Trophoblast cell (in vitro differentiated cells and primary cell): ENCODE results near the gene CABCOCO1.

Experiments
- DNase-seq, 2 donors: peaks; one replicate each; pipeline ENCODE4 v3.0.0-alpha.2; 2016
- H2AFZ ChIP-seq: 2 replicates; pipeline ENCODE4 v1.6.1; 2013; ENCODE audit warnings: low read length, moderate library complexity, mild to moderate bottlenecking; ENCODE audit not compliant: insufficient read depth, poor library complexity
- H2AK5ac ChIP-seq: 2 replicates; pipeline ENCODE4 v1.6.1; 2013; ENCODE audit warnings: mild to moderate bottlenecking, low read length
- H2BK120ac ChIP-seq: 2 replicates; pipeline ENCODE4 v1.6.1; 2013; ENCODE audit warnings: low read length, mild to moderate bottlenecking, moderate library complexity; ENCODE audit not compliant: insufficient read depth, poor library complexity
- H2BK12ac ChIP-seq: 2 replicates; pipeline ENCODE4 v1.6.1; 2013; ENCODE audit warnings: mild to moderate bottlenecking, low read length, moderate library complexity
- H2BK5ac ChIP-seq: 2 replicates; pipeline ENCODE4 v1.6.1; 2013; ENCODE audit warnings: low read length, low read depth, moderate library complexity, mild to moderate bottlenecking; ENCODE audit not compliant: poor library complexity
- H3K14ac ChIP-seq: 2 replicates; pipeline ENCODE4 v1.6.1; 2013; ENCODE audit warnings: mild to moderate bottlenecking, low read length
- H3K18ac ChIP-seq: 2 replicates; pipeline ENCODE4 v1.6.1; 2013; ENCODE audit warnings: mild to moderate bottlenecking, low read length
- H3K23ac ChIP-seq: 2 replicates; pipeline ENCODE4 v1.6.1; 2013; ENCODE audit warnings: low read length
- H3K27ac ChIP-seq: 2 replicates; pipeline ENCODE4 v1.5.1; 2013; ENCODE audit warnings: low read depth, mild to moderate bottlenecking, inconsistent platforms, low read length, moderate library complexity
- H3K27me3 ChIP-seq: 2 replicates; pipeline ENCODE4 v1.6.1; 2013; ENCODE audit warnings: inconsistent platforms, mild to moderate bottlenecking, low read length, moderate library complexity; ENCODE audit not compliant: insufficient read depth
- H3K36me3 ChIP-seq, 2 experiments: 1 replicate in 1 of 2; 2 replicates in 1 of 2; pipeline ENCODE4 v1.6.1; 2013; ENCODE audit warnings: low read length in 2 of 2, mild to moderate bottlenecking in 2 of 2, moderate library complexity in 1 of 2; ENCODE audit not compliant: insufficient read depth in 2 of 2, control insufficient read depth in 1 of 2
- H3K4ac ChIP-seq: 2 replicates; pipeline ENCODE4 v1.6.1; 2013; ENCODE audit warnings: low read depth, mild to moderate bottlenecking, low read length, moderate library complexity
- H3K4me1 ChIP-seq, 2 experiments: 1 replicate in 1 of 2; 2 replicates in 1 of 2; pipeline ENCODE4 v1.6.1; 2013; ENCODE audit warnings: low read length in 2 of 2, mild to moderate bottlenecking in 2 of 2, moderate library complexity in 1 of 2; ENCODE audit not compliant: insufficient read depth in 2 of 2, control insufficient read depth in 1 of 2
- H3K4me2 ChIP-seq: 2 replicates; pipeline ENCODE4 v1.6.1; 2013; ENCODE audit warnings: inconsistent platforms, mild to moderate bottlenecking, low read length, moderate library complexity
- H3K4me3 ChIP-seq: 2 replicates; pipeline ENCODE4 v1.5.1; 2013; ENCODE audit warnings: mild to moderate bottlenecking, low read depth, low read length, inconsistent platforms
- H3K79me1 ChIP-seq: one replicate; pipeline ENCODE4 v1.6.1; 2013; ENCODE audit warnings: low read length
- H3K79me2 ChIP-seq: 2 replicates; pipeline ENCODE4 v1.6.1; 2013; ENCODE audit warnings: low read length, mild to moderate bottlenecking; ENCODE audit not compliant: control insufficient read depth, insufficient read depth, poor library complexity
- H3K9ac ChIP-seq: 2 replicates; pipeline ENCODE4 v1.6.1; 2013; ENCODE audit warnings: mild to moderate bottlenecking, low read length
- H3K9me3 ChIP-seq: 2 replicates; pipeline ENCODE4 v1.6.1; 2013; ENCODE audit warnings: low read depth, mild to moderate bottlenecking, control low read depth, inconsistent platforms, low read length; ENCODE audit not compliant: insufficient read depth
- H4K12ac ChIP-seq: 2 replicates; pipeline ENCODE4 v1.6.1; 2013; ENCODE audit warnings: low read depth, mild to moderate bottlenecking, low read length, moderate library complexity
- H4K8ac ChIP-seq: 2 replicates; pipeline ENCODE4 v1.6.1; 2013; ENCODE audit warnings: low read depth, mild to moderate bottlenecking, low read length, moderate library complexity
- H4K91ac ChIP-seq: one replicate; pipeline ENCODE4 v1.6.1; 2013; ENCODE audit warnings: low read depth, mild to moderate bottlenecking, low read length, moderate library complexity
- WGBS: extraction: QIAGEN DNeasy Blood & Tissue Kit; methylation state at CpG from one replicate; pipeline ENCODE4 v1.1.7; 2013; ENCODE audit warnings: missing lambda C conversion rate; ENCODE audit not compliant: insufficient read length, insufficient coverage; ENCODE audit errors: extremely low coverage; 5-methylcytosine and 5-hydroxymethylcytosine counted together

CABCOCO1 gene

DNA sequence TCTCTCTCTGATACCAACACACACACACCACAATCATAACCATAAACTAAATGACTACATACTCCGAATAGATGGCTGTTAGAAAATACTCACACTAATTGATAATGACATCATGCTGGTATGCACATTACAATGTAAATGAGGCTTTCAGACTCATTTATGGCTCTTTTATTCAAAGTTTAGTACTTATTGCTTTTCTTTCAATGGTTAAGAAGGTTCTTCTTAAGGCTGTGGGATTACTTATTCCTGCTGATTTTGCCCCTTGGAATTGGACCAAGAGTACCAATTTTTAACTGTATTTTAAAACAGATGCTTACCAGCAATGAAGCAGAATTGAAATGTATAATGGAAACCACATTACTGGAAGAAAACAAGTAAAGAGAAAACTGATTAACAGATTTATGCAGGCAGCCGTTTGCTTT, 20.6 kb upstream of the CABCOCO1 start:
- H3K9ac ChIP-seq, result no peak overlapping the region
- H3K4me3 ChIP-seq, result no peak overlapping the region
- no peak for DNase-seq
- H3K23ac ChIP-seq, result no peak overlapping the region
- H2BK12ac ChIP-seq, result no peak overlapping the region
- H4K12ac ChIP-seq, result no peak overlapping the region
- no peak overlapping the region for H3K14ac ChIP-seq
- no peak overlapping the region for H4K91ac ChIP-seq
- WGBS, result no CpG with 5 or more reads among the region's 2 CpGs
- H3K4me1 ChIP-seq, result no peaks in the 10 kb centered on the region
- no peak overlapping the region for H2AFZ ChIP-seq
- H3K27me3 ChIP-seq, result no peaks in the 10 kb centered on the region
- H3K36me3 ChIP-seq, result no peaks in the 10 kb centered on the region
- H4K8ac ChIP-seq, result no peak overlapping the region
- H3K27ac ChIP-seq, result no peak overlapping the region
- H3K4me2 ChIP-seq, result no peak overlapping the region
- H2AK5ac ChIP-seq, result no peak overlapping the region
- no peaks in the 10 kb centered on the region for H3K79me2 ChIP-seq
- H3K9me3 ChIP-seq, result no peaks in the 10 kb centered on the region
- no peak overlapping the region for H2BK120ac ChIP-seq
- no peak overlapping the region for H2BK5ac ChIP-seq
- H3K18ac ChIP-seq, result no peak overlapping the region
- H3K79me1 ChIP-seq, result no peaks in the 10 kb centered on the region
- H3K4ac ChIP-seq, result no peak overlapping the region

- no peak overlapping the region for H3K23ac ChIP-seq
- no peaks in the 10 kb centered on the region for H3K9me3 ChIP-seq
- H3K4me1 ChIP-seq, result no peaks in the 10 kb centered on the region
- H2BK12ac ChIP-seq, result no peak overlapping the region
- no CpG with 5 or more reads among the region's 4 CpGs for WGBS
- no peak overlapping the region for H4K8ac ChIP-seq
- no peak overlapping the region for H3K9ac ChIP-seq
- no peak overlapping the region for H2AFZ ChIP-seq
- no peak overlapping the region for H2BK120ac ChIP-seq
- no peak overlapping the region for H3K27ac ChIP-seq
- H4K12ac ChIP-seq, result no peak overlapping the region
- no peak overlapping the region for H2AK5ac ChIP-seq
- no peak overlapping the region for H3K4me3 ChIP-seq
- H3K27me3 ChIP-seq, result no peaks in the 10 kb centered on the region
- H4K91ac ChIP-seq, result no peak overlapping the region
- H3K4me2 ChIP-seq, result no peak overlapping the region
- no peaks in the 10 kb centered on the region for H3K36me3 ChIP-seq
- no peaks in the 10 kb centered on the region for H3K79me2 ChIP-seq
- no peak overlapping the region for H3K18ac ChIP-seq
- no peak overlapping the region for H3K4ac ChIP-seq
- H3K14ac ChIP-seq, result no peak overlapping the region
- DNase-seq, result no peak
- no peaks in the 10 kb centered on the region for H3K79me1 ChIP-seq
- no peak overlapping the region for H2BK5ac ChIP-seq
Observed at GRCh38 chr10:61642676-61643075, 20.1 kb upstream of the CABCOCO1 start.

GRCh38 chr10:61643316-61643751, 19.4 kb upstream of the CABCOCO1 start:
- Histone ChIP-seq H4K91ac (no peak overlapping the region), H2AK5ac (no peak overlapping the region), H3K36me3 (no peaks in the 10 kb centered on the region), H3K27me3 (no peaks in the 10 kb centered on the region), H2BK5ac (no peak overlapping the region), H2BK120ac (no peak overlapping the region), H4K8ac (no peak overlapping the region), H3K18ac (no peak overlapping the region), H3K4me2 (no peak overlapping the region), H3K4ac (no peak overlapping the region), H3K27ac (no peak overlapping the region), H3K9me3 (no peaks in the 10 kb centered on the region), H3K23ac (no peak overlapping the region), H3K79me2 (no peaks in the 10 kb centered on the region), H2BK12ac (no peak overlapping the region), H3K4me3 (no peak overlapping the region), H3K9ac (no peak overlapping the region), H4K12ac (no peak overlapping the region), H2AFZ (no peak overlapping the region), H3K79me1 (no peaks in the 10 kb centered on the region), H3K4me1 (no peaks in the 10 kb centered on the region), H3K14ac (no peak overlapping the region)
- no CpG with 5 or more reads among the region's 1 CpG for WGBS
- DNase-seq, result peak; percentile 77 to 95

DNA sequence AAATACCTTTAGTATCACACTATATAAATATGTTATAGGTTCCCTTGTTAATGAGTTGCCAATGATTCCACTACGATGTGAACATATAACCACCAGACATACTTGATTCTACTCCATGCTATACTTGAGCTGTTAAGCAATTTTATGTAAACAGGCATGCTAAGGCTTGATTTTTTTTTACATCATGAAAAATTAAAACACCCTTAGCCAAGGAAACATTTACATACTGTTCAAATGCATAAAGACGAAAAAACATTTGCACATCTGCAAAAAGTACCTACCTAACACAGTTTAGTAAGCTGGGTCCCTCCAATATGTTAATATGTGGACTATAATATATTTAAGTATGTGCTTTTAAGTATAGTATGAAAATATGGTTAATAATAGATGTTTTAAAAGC, 9.0 kb upstream of the CABCOCO1 start:
- no peak overlapping the region for H2AFZ ChIP-seq
- WGBS, result no CpG with 5 or more reads among the region's 2 CpGs

More for the DNA sequence above, 9.0 kb upstream of the CABCOCO1 start:
- no peak overlapping the region for H2AK5ac ChIP-seq
- H3K4ac ChIP-seq, result no peak overlapping the region
- H3K14ac ChIP-seq, result no peak overlapping the region
- H4K91ac ChIP-seq, result no peak overlapping the region
- no peaks in the 10 kb centered on the region for H3K79me1 ChIP-seq
- H3K4me1 ChIP-seq, result no peaks in the 10 kb centered on the region
- DNase-seq, result no peak
- H2BK120ac ChIP-seq, result no peak overlapping the region
- no peaks in the 10 kb centered on the region for H3K9me3 ChIP-seq
- H3K23ac ChIP-seq, result no peak overlapping the region
- H2BK5ac ChIP-seq, result no peak overlapping the region
- no peak overlapping the region for H4K12ac ChIP-seq
- no peak overlapping the region for H3K9ac ChIP-seq
- no peaks in the 10 kb centered on the region for H3K27me3 ChIP-seq
- H4K8ac ChIP-seq, result no peak overlapping the region
- H3K27ac ChIP-seq, result no peak overlapping the region
- H3K36me3 ChIP-seq, result no peaks in the 10 kb centered on the region
- H3K4me3 ChIP-seq, result no peak overlapping the region
- no peak overlapping the region for H3K18ac ChIP-seq
- H2BK12ac ChIP-seq, result no peak overlapping the region
- no peaks in the 10 kb centered on the region for H3K79me2 ChIP-seq
- no peak overlapping the region for H3K4me2 ChIP-seq
